Measurements from ENCODE around the gene MRPL24. TPM values are rescaled to one million over a fixed set of nuclear protein-coding genes. Genes with fewer than 3 reads are reported as not detected.

MRPL24 gene
- total RNA-seq, 2 donors from 2014 or later = 55.0 to 67.1 TPM

DNA sequence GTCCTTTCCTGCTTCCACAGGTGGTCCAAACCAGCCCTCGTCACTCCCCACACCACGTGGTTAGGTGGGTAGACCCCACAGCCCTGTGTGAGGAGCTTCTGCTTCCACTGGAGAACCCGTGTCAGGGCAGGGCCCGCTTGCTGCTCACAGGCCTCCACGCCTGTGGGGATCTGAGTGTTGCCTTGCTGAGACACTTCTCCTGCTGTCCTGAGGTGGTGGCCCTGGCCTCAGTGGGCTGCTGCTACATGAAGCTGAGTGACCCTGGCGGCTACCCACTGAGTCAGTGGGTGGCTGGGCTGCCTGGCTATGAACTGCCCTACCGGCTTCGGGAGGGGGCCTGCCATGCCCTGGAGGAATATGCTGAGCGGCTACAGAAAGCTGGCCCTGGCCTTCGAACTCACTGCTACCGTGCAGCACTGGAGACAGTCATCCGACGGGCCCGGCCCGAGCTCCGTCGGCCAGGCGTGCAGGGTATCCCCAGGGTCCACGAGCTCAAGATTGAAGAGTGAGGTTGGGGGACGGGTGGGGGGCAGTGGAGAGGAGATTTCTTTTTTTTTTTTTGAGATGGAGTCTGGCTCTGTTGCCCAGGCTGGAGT lies 6.8 kb downstream of the MRPL24 start:
- Histone ChIP-seq H3K4me3 (no peak overlapping the region), H3K36me3 (no peaks in the 10 kb centered on the region), H3K4me1 (replicated peaks) (no peaks in the 10 kb centered on the region), H3K27me3 (replicated peaks; ENCODE audit: insufficient read depth) (no peaks in the 10 kb centered on the region), H3K9me3 (no peaks in the 10 kb centered on the region), H3K27ac (no peak overlapping the region)
- intact Hi-C loops (cut with DNase I) = no loop called here
- DNase-seq (ENCODE audit: low spot score) = no peak
- TF ChIP-seq POLR2AphosphoS5 (IDR thresholded peaks at IDR 0.05) = no peak
- no peak for TF ChIP-seq POLR2A (IDR thresholded peaks at IDR 0.05)
- TF ChIP-seq, protein P1, sequence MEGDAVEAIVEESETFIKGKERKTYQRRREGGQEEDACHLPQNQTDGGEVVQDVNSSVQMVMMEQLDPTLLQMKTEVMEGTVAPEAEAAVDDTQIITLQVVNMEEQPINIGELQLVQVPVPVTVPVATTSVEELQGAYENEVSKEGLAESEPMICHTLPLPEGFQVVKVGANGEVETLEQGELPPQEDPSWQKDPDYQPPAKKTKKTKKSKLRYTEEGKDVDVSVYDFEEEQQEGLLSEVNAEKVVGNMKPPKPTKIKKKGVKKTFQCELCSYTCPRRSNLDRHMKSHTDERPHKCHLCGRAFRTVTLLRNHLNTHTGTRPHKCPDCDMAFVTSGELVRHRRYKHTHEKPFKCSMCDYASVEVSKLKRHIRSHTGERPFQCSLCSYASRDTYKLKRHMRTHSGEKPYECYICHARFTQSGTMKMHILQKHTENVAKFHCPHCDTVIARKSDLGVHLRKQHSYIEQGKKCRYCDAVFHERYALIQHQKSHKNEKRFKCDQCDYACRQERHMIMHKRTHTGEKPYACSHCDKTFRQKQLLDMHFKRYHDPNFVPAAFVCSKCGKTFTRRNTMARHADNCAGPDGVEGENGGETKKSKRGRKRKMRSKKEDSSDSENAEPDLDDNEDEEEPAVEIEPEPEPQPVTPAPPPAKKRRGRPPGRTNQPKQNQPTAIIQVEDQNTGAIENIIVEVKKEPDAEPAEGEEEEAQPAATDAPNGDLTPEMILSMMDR (IDR thresholded peaks at IDR 0.05) = no peak
- WGBS = 91% methylated on average over 17 of the region's 20 CpGs

DNA sequence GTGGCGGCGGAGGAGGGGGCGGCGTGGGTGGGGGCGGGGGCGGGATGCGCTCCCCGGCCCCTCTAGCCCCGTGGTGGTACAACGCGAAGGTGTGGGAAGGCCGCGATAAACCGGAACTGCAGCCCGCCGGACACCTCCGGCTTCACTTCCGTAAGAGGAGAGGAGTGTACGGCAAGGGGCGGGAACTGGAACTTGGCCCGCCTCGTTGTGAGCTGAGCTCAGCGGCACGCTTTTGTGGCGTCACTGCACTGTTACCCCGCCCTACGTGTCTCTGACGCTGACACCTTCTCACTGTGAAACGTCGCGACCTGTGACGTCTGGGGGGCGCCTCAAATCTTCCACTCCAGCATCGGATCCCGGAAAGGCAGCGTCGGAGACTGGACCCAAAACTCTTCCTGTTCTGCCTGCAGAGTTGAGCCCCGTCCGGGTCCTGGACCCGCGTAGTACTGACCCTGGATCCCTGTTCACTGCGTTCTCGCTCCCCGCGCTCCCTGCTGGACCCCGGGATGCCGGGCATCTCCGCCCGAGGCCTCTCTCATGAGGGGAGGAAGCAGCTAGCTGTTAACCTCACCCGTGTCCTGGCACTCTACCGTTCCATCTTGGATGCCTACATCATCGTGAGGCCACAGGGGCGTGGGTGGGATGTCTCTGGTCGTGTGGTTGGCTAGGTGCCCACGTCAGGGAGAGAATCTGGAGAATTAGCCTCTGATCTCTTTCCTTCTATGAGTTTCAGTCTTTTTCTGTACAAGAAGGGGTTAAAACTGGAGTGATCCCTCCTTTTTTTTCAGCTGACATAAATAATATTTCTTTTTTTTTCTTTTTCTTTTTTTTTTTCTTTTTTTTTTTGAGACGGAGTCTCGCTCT lies 12.1 kb downstream of the MRPL24 start, which contains the start of gene ISG20L2:
ISG20L2 (minus strand) TSS at position 168 of the 864 bp plus-strand sequence. CDS start 1,114 bp downstream, outside the sequence.
- Histone ChIP-seq H3K4me3 (peak within 1 kb of the TSS; percentile 68), H3K27me3 (replicated peaks; ENCODE audit: insufficient read depth) (no peaks in the 10 kb centered on the region), H3K9me3 (no peaks in the 10 kb centered on the region), H3K36me3 (no peaks in the 10 kb centered on the region), H3K27ac (peak within 1 kb of the TSS; percentile 94 to 97), H3K4me1 (replicated peaks) (peaks cover 29% of the 10 kb centered on the region)
- intact Hi-C loops (cut with DNase I) = no loop called here
- TF ChIP-seq, protein P1 (IDR thresholded peaks at IDR 0.05) = peak in 1 of 4 experiments; percentile 5
- TF ChIP-seq POLR2AphosphoS5 (IDR thresholded peaks at IDR 0.05) = peak; percentile 83
- peak; percentile 52 for TF ChIP-seq POLR2A (IDR thresholded peaks at IDR 0.05)
- under 1% methylated on average over 52 of the region's 57 CpGs for WGBS
- peak; percentile 97 for DNase-seq (ENCODE audit: low spot score)

DNA sequence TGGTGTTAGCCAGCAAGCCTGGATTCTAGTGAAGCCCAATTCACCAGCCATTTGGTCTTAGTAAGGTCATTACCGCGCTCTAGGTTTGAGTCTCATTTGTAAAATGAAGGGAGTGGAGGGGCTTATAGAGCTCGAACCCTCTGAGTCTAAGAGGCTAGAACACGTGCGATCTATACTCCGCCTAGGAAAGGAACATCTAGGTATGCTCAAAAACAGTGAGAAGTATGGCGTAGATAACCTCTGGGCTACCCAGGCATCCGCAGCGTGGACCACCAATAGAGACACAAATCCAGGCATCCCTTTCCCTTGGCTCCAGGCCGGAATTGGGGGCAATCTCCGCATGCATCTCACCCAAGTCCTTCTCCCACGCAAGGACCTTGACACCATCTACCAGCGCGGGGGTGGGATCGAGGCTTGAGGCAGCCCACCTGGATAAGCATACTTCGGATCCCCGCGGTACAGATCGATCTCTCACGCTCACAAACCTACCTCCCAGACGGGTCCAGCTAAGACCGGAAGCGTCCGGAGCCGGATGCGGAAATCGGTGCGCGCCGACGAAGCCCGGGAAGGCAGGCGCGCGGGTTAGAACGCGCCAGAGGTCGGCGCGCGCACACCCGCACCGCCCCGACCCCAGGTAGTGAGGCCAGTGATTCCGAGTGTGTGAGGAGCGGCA lies 12.8 kb downstream of the MRPL24 start, which contains the start of gene METTL25B:
METTL25B (plus strand) TSS at position 544 of the 673 bp plus-strand sequence. CDS start 636 bp downstream, outside the sequence.
- Histone ChIP-seq H3K4me3 (peak within 1 kb of the TSS; percentile 68), H3K9me3 (no peaks in the 10 kb centered on the region), H3K4me1 (replicated peaks) (peaks cover 29% of the 10 kb centered on the region), H3K27ac (peak within 1 kb of the TSS; percentile 94 to 97), H3K27me3 (replicated peaks; ENCODE audit: insufficient read depth) (no peaks in the 10 kb centered on the region), H3K36me3 (peaks cover 0 to 3% of the 10 kb centered on the region in 2 donors)
- no peak for TF ChIP-seq POLR2AphosphoS5 (IDR thresholded peaks at IDR 0.05)
- TF ChIP-seq, protein P1 (IDR thresholded peaks at IDR 0.05) = peak in 2 of 4 experiments; percentile 3 to 12
- DNase-seq (ENCODE audit: low spot score) = peak; percentile 73
- intact Hi-C loops (cut with DNase I) = no loop called here
- WGBS = under 1% methylated on average over 34 of the region's 46 CpGs

DNA sequence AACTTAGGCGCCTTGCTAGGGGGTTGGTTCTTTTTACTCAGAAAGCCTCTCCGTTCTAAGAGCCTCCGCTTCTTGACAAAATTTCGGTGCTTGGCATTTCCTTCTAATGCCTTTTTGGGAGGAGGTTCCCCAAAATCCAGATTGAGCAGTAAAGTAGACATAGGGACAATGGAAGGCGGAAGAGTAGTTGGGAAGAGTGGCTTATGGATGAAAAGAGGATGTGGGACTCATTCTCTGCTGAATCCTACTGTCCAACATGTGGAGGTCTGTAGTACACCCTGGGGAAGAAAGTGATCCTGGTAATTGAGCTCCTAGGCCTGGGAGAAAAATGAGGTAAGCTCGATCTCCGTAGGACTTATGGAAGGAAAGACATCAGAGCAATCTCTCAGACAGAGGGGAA lies 13.4 kb downstream of the MRPL24 start:
- Histone ChIP-seq H3K9me3 (no peaks in the 10 kb centered on the region), H3K36me3 (peaks cover 0 to 8% of the 10 kb centered on the region in 2 donors), H3K4me3 (peak overlapping the region; percentile 68), H3K27me3 (replicated peaks; ENCODE audit: insufficient read depth) (no peaks in the 10 kb centered on the region), H3K27ac (peak overlapping the region; percentile 94 to 97), H3K4me1 (replicated peaks) (peaks cover 29% of the 10 kb centered on the region)
- TF ChIP-seq, protein P1 (IDR thresholded peaks at IDR 0.05) = no peak
- no peak for TF ChIP-seq POLR2AphosphoS5 (IDR thresholded peaks at IDR 0.05)
- no peak for TF ChIP-seq POLR2A (IDR thresholded peaks at IDR 0.05)
- intact Hi-C loops (cut with DNase I) = no loop called here
- DNase-seq (ENCODE audit: low spot score) = no peak
- 48% methylated on average over 7 of the region's 7 CpGs for WGBS

Measured in prostate gland (tissue), 2 donors.